DOHH2 (cell line): Measurements from ENCODE around the gene ABLIM3.

Source experiments
- CTCF ChIP-seq: fragments of 200-600 bp; sonication (generic); IDR thresholded peaks from one replicate; pipeline ENCODE4 v1.5.1; 2014; ENCODE audit warnings: antibody characterized with exemption, mild to moderate bottlenecking, low read depth, low read length; ENCODE audit not compliant: poor library complexity, severe bottlenecking
- EZH2phosphoT487 ChIP-seq: fragments of 200-600 bp; sonication (generic); IDR thresholded peaks from 2 replicates; pipeline ENCODE4 v1.6.1; 2017; ENCODE audit warnings: borderline replicate concordance, mild to moderate bottlenecking, antibody characterized with exemption, low read length, moderate library complexity, mixed read lengths

- TF ChIP-seq CTCF, result no peak
- TF ChIP-seq EZH2phosphoT487, result no peak
Observed at GRCh38 chr5:149153193-149153750, 12.0 kb downstream of the ABLIM3 start.
